Stimulated activated naive CD8-positive, alpha-beta T cell treated with anti-CD3 and anti-CD28 coated beads, Interleukin-15, Interleukin-2, amounts not matched to agents 100 ng/mL and 50 ng/mL, for 24 hours (primary cell): ENCODE measurements around the gene GRN.

Experiments used
- H3K27ac Mint-ChIP-seq: one replicate; pipeline ENCODE4 v1.8.0; 2021; ENCODE audit warnings: mild to moderate bottlenecking, mixed read lengths
- H3K27me3 Mint-ChIP-seq: one replicate; pipeline ENCODE4 v1.8.0; 2021; ENCODE audit warnings: mixed read lengths
- H3K36me3 Mint-ChIP-seq: one replicate; pipeline ENCODE4 v1.8.0; 2021; ENCODE audit warnings: low read depth, mixed read lengths
- H3K4me1 Mint-ChIP-seq: one replicate; pipeline ENCODE4 v1.8.0; 2021; ENCODE audit warnings: low read depth, mixed read lengths
- H3K4me3 Mint-ChIP-seq: one replicate; pipeline ENCODE4 v1.8.0; 2021; ENCODE audit warnings: mild to moderate bottlenecking, mixed read lengths
- H3K9me3 Mint-ChIP-seq: one replicate; pipeline ENCODE4 v1.8.0; 2021; ENCODE audit warnings: mixed read lengths

Gene GRN

DNA sequence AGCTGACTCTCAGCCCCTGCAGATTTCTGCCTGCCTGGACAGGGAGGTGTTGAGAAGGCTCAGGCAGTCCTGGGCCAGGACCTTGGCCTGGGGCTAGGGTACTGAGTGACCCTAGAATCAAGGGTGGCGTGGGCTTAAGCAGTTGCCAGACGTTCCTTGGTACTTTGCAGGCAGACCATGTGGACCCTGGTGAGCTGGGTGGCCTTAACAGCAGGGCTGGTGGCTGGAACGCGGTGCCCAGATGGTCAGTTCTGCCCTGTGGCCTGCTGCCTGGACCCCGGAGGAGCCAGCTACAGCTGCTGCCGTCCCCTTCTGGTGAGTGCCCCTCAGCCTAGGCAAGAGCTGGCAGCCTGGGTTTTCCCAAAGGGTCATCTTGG is 3.9 kb downstream of the GRN start:
- Mint-ChIP-seq H3K4me1 (peaks cover 25% of the 10 kb centered on the region), H3K27me3 (no peaks in the 10 kb centered on the region), H3K27ac (no peak overlapping the region), H3K4me3 (no peak overlapping the region), H3K36me3 (no peaks in the 10 kb centered on the region), H3K9me3 (no peaks in the 10 kb centered on the region)

- peaks cover 25% of the 10 kb centered on the region for H3K4me1 Mint-ChIP-seq
Observed at GRCh38 chr17:44349553-44350070, 4.5 kb downstream of the GRN start.

DNA sequence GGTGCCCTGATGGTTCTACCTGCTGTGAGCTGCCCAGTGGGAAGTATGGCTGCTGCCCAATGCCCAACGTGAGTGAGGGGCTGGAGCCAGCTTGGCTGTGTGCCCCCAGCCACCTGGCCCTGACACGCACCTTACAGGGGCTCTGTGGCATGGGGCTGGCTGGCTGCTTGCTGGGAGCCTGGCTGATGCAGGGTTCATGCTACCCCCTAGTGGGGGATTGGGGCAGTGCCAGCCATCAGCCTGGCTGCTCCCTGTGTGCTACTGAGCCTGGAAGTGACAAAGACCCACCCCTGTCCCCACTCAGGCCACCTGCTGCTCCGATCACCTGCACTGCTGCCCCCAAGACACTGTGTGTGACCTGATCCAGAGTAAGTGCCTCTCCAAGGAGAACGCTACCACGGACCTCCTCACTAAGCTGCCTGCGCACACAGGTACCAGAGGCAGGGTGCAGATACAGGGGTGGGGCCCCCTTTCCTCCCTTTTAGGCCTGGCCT is 5.7 kb downstream of the GRN start:
- no peak overlapping the region for H3K4me3 Mint-ChIP-seq
- H3K9me3 Mint-ChIP-seq = no peaks in the 10 kb centered on the region
- H3K4me1 Mint-ChIP-seq = peaks cover 19% of the 10 kb centered on the region
- H3K27ac Mint-ChIP-seq = no peak overlapping the region
- no peaks in the 10 kb centered on the region for H3K36me3 Mint-ChIP-seq
- H3K27me3 Mint-ChIP-seq = no peaks in the 10 kb centered on the region

More at GRCh38 chr17:44349553-44350070, 4.5 kb downstream of the GRN start:
- H3K9me3 Mint-ChIP-seq = no peaks in the 10 kb centered on the region
- H3K36me3 Mint-ChIP-seq = no peaks in the 10 kb centered on the region
- H3K27me3 Mint-ChIP-seq = no peaks in the 10 kb centered on the region
- H3K27ac Mint-ChIP-seq = no peak overlapping the region
- no peak overlapping the region for H3K4me3 Mint-ChIP-seq

DNA sequence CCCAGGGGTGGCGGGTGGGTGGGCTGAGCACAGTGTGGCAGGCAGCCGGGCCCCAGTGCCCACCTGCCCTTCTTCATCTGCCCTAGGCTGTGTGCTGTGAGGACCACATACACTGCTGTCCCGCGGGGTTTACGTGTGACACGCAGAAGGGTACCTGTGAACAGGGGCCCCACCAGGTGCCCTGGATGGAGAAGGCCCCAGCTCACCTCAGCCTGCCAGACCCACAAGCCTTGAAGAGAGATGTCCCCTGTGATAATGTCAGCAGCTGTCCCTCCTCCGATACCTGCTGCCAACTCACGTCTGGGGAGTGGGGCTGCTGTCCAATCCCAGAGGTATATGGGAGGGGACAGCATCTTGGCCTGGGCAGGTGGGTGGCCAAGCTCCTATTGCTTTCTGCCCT is 6.4 kb downstream of the GRN start:
- H3K4me1 Mint-ChIP-seq = peaks cover 14% of the 10 kb centered on the region

DNA sequence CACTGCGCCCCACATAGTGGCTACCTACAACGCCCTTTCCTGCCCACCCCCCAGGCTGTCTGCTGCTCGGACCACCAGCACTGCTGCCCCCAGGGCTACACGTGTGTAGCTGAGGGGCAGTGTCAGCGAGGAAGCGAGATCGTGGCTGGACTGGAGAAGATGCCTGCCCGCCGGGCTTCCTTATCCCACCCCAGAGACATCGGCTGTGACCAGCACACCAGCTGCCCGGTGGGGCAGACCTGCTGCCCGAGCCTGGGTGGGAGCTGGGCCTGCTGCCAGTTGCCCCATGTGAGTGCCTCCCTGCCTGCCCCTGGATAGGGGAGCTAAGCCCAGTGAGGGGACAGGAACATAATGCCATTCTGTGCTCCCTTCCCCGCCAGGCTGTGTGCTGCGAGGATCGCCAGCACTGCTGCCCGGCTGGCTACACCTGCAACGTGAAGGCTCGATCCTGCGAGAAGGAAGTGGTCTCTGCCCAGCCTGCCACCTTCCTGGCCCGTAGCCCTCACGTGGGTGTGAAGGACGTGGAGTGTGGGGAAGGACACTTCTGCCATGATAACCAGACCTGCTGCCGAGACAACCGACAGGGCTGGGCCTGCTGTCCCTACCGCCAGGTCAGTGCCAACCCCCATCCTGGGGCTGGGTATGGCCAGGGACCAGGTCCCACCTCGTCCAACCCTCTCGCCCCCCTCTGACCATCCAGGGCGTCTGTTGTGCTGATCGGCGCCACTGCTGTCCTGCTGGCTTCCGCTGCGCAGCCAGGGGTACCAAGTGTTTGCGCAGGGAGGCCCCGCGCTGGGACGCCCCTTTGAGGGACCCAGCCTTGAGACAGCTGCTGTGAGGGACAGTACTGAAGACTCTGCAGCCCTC is 7.1 kb downstream of the GRN start:
- Mint-ChIP-seq H3K27me3 (no peaks in the 10 kb centered on the region), H3K4me1 (peaks cover 14% of the 10 kb centered on the region), H3K9me3 (no peaks in the 10 kb centered on the region), H3K4me3 (no peak overlapping the region), H3K27ac (no peak overlapping the region), H3K36me3 (no peaks in the 10 kb centered on the region)

More for the DNA sequence above, 6.4 kb downstream of the GRN start:
- Mint-ChIP-seq H3K36me3 (no peaks in the 10 kb centered on the region), H3K9me3 (no peaks in the 10 kb centered on the region), H3K27ac (no peak overlapping the region), H3K4me3 (no peak overlapping the region), H3K27me3 (no peaks in the 10 kb centered on the region)

DNA sequence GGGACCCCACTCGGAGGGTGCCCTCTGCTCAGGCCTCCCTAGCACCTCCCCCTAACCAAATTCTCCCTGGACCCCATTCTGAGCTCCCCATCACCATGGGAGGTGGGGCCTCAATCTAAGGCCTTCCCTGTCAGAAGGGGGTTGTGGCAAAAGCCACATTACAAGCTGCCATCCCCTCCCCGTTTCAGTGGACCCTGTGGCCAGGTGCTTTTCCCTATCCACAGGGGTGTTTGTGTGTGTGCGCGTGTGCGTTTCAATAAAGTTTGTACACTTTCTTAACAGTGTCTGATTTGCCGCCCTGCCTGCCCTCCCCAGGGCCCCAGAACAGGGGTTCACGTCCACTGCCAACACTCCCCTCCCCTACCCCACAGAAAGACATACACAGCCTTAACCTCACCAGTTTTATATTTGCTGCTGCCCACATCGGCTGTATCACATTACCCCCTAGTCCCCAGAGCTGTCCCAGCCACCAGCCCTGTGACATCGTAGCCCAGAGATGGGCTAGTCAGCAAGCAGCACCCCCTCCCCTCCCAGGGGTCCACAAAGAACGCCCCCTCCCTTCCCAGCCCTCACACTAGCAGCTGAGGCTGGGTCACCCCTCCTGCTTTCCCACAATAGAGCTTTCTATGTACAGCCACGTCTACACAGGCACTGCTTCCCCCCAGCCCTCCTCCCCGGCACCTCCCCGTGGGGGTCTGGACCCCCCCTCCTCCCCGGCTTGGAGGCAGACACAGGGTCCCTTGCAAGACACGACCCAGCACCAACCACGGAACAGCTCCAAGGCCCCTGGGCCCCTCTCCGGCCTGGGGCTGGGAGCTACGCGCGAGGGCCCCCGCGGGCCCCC is 7.9 kb downstream of the GRN start:
- H3K4me3 Mint-ChIP-seq = no peak overlapping the region
- H3K36me3 Mint-ChIP-seq = no peaks in the 10 kb centered on the region
- no peaks in the 10 kb centered on the region for H3K9me3 Mint-ChIP-seq
- H3K4me1 Mint-ChIP-seq = peaks cover 13% of the 10 kb centered on the region
- no peak overlapping the region for H3K27ac Mint-ChIP-seq
- H3K27me3 Mint-ChIP-seq = no peaks in the 10 kb centered on the region

- Mint-ChIP-seq H3K27ac (no peak overlapping the region), H3K4me1 (peaks cover 5% of the 10 kb centered on the region), H3K27me3 (no peaks in the 10 kb centered on the region), H3K4me3 (no peak overlapping the region), H3K9me3 (no peaks in the 10 kb centered on the region), H3K36me3 (no peaks in the 10 kb centered on the region)
Observed at GRCh38 chr17:44353672-44354331, 8.7 kb downstream of the GRN start.

DNA sequence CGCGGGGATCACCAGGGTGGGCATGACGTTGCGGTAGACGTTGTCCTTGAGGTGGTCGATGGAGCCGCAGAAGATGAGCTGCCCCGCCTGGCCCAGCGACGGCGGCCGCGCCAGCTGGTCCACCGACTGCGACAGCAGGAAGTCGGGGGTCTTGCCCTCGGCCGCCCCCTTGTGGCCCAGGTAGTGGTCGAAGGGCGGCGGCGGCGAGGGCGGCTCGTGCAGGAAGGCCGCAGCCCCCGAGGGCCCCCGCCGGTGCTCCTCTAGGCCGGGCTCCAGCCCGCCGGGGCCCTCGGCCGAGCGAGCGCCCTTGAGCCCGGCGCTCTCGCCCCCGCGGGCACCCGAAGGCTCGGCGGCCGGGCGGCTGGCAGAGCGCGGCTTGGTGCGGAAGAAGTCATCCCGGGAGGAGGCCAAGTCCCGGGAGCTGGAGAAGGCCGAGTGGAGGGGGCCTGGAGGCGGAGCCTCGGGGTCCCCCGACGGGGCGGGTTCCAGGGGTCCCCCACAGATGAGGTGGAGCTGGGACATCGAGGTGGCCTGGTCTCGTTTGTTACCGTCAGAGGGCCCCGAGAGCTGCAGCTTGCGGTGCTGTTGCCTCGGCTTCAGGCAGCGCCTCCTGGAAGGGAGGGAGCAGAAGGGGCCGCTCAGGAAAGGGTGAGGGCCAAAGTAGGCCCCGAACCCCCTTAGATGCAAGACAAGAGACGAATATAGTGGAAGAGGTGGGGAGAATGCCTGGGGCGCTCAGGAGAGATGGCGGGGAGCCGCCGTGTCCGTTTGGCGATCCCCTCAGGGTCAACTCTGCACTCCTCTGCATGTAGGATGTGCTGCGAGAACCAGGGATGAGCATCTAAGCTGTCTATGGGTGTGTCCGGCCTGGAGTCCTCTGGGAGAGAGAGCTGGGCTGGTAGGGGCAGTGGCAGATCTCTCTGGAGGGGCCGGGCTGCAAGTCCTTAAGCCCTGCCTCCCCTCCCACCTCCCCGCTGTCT is 9.8 kb downstream of the GRN start:
- H3K27me3 Mint-ChIP-seq = no peaks in the 10 kb centered on the region
- no peaks in the 10 kb centered on the region for H3K36me3 Mint-ChIP-seq
- peak overlapping the region; percentile 59 for H3K4me3 Mint-ChIP-seq
- no peak overlapping the region for H3K27ac Mint-ChIP-seq
- peaks cover 5% of the 10 kb centered on the region for H3K4me1 Mint-ChIP-seq
- H3K9me3 Mint-ChIP-seq = no peaks in the 10 kb centered on the region

DNA sequence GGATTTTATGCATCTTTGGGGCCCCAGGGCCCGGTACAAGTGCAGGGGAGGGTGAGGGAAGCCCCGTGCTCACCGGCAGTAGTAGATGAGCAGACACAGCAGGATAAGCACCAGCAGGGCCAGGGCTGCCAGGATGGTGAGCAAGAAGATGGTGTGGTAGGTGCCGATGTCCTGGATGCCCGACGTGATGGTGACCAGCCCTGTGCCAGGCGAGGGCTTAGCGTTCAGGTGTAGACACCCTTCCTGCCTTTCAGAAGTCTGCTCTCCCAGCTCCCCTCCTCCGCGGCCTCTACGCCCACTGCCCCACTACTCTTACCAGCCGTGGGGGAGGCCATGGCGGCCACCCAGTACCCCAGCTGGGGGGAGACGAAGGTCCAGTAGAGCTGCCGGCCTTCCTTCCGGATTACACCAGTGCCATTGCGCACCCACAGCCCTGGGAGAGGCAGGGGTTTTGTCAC is 10.6 kb downstream of the GRN start:
- Mint-ChIP-seq H3K27me3 (peaks cover 5% of the 10 kb centered on the region), H3K4me3 (no peak overlapping the region), H3K9me3 (no peaks in the 10 kb centered on the region), H3K36me3 (no peaks in the 10 kb centered on the region), H3K4me1 (peaks cover 5% of the 10 kb centered on the region), H3K27ac (no peak overlapping the region)

DNA sequence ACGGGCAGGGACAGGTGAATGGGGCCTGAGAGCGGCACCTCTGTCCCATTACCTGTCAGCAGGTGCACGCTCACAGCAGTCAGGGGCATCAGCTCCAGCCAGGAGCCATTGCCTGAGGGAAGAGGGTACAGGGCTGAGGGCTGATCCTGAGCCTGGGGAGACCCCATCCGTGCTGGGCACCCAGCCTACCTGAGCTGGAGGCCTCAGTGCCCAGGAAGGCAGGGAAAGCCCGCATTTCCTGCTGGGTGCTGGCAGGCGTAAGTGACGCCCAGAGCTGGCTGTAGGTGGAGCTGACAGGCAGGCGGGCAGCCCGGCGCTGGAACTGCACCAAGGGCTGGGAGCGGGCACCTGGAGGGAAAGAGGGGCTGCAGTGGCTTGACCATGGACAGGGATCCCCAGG is 11.1 kb downstream of the GRN start:
- Mint-ChIP-seq H3K4me3 (no peak overlapping the region), H3K4me1 (peaks cover 5% of the 10 kb centered on the region), H3K27ac (no peak overlapping the region), H3K9me3 (no peaks in the 10 kb centered on the region), H3K36me3 (no peaks in the 10 kb centered on the region), H3K27me3 (peaks cover 7% of the 10 kb centered on the region)

DNA sequence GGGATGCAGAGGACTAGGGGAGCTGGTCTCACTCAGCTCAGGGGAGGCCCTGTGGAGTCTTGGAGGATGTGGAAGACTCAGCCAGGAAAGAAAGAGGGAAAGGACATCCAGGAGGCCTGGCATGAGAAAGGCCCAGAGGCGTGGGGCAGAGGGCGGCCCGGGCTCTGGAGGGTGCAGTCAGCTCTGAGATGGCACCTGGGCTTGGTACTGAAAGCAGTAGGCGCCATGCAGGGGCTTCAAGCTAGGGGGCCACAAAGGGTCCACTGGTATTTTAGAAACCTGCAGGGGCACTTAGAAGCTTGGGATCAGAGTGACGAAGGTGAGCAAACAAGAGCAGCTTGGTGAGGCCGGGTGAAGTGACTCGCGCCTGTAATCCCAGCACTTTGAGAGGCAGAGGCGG is 13.0 kb downstream of the GRN start:
- no peaks in the 10 kb centered on the region for H3K36me3 Mint-ChIP-seq
- H3K4me3 Mint-ChIP-seq = no peak overlapping the region
- peaks cover 11% of the 10 kb centered on the region for H3K27me3 Mint-ChIP-seq
- no peaks in the 10 kb centered on the region for H3K9me3 Mint-ChIP-seq
- H3K4me1 Mint-ChIP-seq = peaks cover 2% of the 10 kb centered on the region
- no peak overlapping the region for H3K27ac Mint-ChIP-seq

DNA sequence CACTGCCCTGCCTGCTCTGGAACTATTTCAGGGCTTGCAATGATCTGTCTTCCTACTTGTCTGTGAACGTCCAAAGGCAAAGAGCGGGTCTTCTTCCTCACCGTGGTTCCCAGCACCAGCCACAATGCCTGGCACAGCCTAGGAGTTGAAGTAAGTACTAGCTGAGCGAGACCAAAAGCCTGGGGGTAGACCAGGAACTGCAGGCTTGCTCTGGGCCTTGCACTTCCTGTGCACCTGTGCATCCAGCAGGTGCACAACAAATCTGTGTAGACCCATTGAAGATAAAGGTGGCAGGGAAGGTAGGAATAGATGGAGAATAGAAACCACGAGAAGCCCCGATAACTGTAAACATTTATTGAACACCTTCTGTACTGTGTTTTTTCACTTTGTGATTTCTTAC is 13.9 kb downstream of the GRN start:
- Mint-ChIP-seq H3K4me1 (no peaks in the 10 kb centered on the region), H3K36me3 (no peaks in the 10 kb centered on the region), H3K27ac (no peak overlapping the region), H3K4me3 (no peak overlapping the region), H3K27me3 (peaks cover 11% of the 10 kb centered on the region), H3K9me3 (no peaks in the 10 kb centered on the region)

DNA sequence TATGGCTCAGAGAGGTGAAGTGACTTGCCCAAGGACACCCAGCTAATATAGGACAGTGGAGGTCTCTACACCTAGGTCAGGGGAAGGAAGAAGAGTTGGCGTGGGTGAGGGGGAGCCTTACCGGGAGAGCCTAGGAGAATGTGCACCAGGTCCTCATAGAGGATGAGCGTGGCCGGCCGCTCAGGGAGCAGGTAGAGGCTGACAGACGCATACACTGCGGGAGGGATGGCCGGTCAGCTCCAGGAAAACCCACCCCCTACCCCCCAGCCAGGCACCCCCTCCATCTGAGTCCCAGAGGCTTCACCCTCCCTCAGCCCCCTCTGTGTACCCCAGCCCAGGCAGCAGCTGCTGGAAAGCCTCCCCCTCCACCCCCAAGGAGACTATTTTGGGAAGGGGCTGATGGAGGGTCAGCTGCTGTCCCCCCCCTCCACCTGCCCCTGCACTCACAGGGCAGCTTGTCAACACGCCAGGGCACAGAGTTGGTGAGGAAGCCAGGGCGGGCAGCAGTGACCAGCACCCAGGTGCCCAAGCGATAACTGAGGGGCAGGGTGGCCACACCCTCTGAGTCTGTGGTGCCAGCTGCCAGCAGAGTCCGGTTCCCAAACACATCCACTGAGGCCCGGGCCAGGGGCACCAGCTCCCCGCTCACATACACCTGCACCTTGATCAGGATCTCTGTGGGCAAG is 14.5 kb downstream of the GRN start:
- Mint-ChIP-seq H3K36me3 (no peaks in the 10 kb centered on the region), H3K9me3 (no peaks in the 10 kb centered on the region), H3K27me3 (peaks cover 11% of the 10 kb centered on the region), H3K27ac (no peak overlapping the region), H3K4me1 (no peaks in the 10 kb centered on the region), H3K4me3 (no peak overlapping the region)
